ENCODE data around the gene HS6ST3.

DNA sequence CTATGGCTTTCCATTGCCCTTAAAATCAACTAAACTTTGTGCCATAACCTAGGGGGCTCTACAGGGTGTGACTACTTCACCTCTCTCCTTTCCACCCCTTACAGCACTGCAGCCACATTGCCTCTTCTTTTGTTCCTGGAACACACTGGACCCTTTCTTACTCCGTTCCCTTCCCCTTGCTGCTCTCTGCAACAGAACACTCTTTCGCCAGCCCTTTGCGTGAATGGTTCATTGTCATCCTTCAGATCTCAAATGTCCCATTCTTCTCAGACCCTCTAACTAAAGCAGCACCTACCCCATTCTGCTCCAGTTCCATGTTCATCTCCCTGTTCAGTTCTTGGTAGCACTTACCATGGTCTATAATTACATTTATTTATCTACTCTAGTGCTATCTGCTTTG, 696.1 kb downstream of the HS6ST3 start:
- TF ChIP-seq, protein P1, sequence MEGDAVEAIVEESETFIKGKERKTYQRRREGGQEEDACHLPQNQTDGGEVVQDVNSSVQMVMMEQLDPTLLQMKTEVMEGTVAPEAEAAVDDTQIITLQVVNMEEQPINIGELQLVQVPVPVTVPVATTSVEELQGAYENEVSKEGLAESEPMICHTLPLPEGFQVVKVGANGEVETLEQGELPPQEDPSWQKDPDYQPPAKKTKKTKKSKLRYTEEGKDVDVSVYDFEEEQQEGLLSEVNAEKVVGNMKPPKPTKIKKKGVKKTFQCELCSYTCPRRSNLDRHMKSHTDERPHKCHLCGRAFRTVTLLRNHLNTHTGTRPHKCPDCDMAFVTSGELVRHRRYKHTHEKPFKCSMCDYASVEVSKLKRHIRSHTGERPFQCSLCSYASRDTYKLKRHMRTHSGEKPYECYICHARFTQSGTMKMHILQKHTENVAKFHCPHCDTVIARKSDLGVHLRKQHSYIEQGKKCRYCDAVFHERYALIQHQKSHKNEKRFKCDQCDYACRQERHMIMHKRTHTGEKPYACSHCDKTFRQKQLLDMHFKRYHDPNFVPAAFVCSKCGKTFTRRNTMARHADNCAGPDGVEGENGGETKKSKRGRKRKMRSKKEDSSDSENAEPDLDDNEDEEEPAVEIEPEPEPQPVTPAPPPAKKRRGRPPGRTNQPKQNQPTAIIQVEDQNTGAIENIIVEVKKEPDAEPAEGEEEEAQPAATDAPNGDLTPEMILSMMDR (CRISPR knock-in tag; IDR thresholded peaks at IDR 0.05) = no peak
- TF ChIP-seq ZNF33A (CRISPR knock-in tag; IDR thresholded peaks at IDR 0.05; ENCODE audit: borderline replicate concordance) (no peak), HCFC1 (IDR thresholded peaks at IDR 0.05; ENCODE audit: low read depth, low read length) (no peak), POLR2A (IDR thresholded peaks at IDR 0.05; ENCODE audit: insufficient read depth in 1 of 2, low read depth in 2 of 2, low read length in 2 of 2) (no peak), ZNF3 (CRISPR knock-in tag; IDR thresholded peaks at IDR 0.05) (no peak)
- TF ChIP-seq, protein P2, sequence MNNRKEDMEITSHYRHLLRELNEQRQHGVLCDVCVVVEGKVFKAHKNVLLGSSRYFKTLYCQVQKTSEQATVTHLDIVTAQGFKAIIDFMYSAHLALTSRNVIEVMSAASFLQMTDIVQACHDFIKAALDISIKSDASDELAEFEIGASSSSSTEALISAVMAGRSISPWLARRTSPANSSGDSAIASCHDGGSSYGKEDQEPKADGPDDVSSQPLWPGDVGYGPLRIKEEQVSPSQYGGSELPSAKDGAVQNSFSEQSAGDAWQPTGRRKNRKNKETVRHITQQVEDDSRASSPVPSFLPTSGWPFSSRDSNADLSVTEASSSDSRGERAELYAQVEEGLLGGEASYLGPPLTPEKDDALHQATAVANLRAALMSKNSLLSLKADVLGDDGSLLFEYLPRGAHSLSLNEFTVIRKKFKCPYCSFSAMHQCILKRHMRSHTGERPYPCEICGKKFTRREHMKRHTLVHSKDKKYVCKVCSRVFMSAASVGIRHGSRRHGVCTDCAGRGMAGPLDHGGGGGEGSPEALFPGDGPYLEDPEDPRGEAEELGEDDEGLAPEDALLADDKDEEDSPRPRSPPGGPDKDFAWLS (CRISPR knock-in tag; IDR thresholded peaks at IDR 0.05; ENCODE audit: borderline replicate concordance) = no peak
- TF ChIP-seq, protein P3, sequence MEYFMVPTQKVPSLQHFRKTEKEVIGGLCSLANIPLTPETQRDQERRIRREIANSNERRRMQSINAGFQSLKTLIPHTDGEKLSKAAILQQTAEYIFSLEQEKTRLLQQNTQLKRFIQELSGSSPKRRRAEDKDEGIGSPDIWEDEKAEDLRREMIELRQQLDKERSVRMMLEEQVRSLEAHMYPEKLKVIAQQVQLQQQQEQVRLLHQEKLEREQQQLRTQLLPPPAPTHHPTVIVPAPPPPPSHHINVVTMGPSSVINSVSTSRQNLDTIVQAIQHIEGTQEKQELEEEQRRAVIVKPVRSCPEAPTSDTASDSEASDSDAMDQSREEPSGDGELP (IDR thresholded peaks at IDR 0.05; ENCODE audit: borderline replicate concordance, low read depth) = no peak
- TF ChIP-seq, protein P4, sequence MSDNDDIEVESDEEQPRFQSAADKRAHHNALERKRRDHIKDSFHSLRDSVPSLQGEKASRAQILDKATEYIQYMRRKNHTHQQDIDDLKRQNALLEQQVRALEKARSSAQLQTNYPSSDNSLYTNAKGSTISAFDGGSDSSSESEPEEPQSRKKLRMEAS (IDR thresholded peaks at IDR 0.05) = no peak
